ENCODE measurements around the gene ARHGEF38.

Gene ARHGEF38, protein sequence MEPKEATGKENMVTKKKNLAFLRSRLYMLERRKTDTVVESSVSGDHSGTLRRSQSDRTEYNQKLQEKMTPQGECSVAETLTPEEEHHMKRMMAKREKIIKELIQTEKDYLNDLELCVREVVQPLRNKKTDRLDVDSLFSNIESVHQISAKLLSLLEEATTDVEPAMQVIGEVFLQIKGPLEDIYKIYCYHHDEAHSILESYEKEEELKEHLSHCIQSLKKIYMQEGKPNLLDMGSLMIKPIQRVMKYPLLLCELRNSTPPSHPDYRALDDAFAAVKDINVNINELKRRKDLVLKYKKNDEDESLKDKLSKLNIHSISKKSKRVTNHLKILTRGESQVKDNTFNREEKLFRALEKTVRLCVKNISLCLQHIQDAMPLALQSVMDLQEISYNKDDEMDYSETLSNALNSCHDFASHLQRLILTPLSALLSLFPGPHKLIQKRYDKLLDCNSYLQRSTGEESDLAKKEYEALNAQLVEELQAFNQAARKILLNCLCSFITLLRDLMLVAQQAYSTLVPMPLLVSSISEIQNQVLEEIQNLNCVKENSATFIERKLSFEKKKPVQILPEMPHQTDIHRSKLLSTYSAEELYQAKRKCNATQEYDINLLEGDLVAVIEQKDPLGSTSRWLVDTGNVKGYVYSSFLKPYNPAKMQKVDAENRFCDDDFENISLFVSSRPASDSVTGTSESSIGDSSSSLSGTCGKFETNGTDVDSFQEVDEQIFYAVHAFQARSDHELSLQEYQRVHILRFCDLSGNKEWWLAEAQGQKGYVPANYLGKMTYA

GRCh38 chr4:105551965-105552746 is at the start of gene ARHGEF38:
TSS of gene ARHGEF38 (plus strand) at chr4:105552620. CDS start at chr4:105552766, 146 bp downstream.
- DNase-seq: no peak

DNA sequence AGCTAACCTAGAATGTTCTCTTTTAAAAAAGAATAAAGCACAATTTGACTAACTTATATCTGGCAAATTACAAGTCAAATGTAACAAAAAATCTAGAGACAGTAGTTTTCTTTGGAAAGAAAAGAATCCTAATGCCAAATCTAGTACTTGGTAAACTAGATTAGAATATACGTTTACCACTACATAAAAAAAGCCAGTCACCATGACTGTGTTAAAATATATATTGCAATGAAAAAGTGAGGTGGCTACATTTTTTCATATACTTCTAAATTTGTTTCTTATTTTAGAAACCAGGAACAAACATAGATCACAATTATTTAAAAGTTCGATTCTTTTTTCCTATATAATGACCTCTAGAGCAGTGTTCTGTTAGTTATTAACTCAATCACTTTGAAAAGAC is 48.9 kb upstream of the ARHGEF38 start:
- DNase-seq: no peak

- DNase-seq: no peak
Observed at GRCh38 chr4:105504744-105505143, 47.7 kb upstream of the ARHGEF38 start.

DNA sequence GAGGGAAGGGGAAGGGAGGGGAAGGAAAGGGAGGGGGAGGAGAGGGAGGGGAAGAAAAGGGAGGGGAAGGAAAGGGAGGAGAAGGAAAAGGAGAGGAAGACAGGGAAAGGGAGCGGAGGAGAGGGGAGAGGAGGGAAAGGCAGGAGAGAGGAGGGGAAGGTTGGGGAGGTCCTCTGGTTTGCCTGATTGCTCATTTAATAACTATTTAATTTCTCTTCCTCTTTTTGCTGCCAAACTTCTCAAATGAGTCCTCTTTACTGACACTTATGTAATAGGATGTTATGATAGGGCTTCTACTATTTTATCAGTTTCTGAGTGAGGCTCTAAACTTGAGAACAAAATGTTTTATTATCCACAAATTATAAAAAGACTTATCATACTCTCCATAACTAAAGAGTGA is 43.1 kb upstream of the ARHGEF38 start:
- DNase-seq: no peak

- DNase-seq: no peak
Observed at GRCh38 chr4:105509714-105510113, 42.7 kb upstream of the ARHGEF38 start.

- no peak for DNase-seq
Observed at GRCh38 chr4:105510245-105510644, 42.2 kb upstream of the ARHGEF38 start.

DNA sequence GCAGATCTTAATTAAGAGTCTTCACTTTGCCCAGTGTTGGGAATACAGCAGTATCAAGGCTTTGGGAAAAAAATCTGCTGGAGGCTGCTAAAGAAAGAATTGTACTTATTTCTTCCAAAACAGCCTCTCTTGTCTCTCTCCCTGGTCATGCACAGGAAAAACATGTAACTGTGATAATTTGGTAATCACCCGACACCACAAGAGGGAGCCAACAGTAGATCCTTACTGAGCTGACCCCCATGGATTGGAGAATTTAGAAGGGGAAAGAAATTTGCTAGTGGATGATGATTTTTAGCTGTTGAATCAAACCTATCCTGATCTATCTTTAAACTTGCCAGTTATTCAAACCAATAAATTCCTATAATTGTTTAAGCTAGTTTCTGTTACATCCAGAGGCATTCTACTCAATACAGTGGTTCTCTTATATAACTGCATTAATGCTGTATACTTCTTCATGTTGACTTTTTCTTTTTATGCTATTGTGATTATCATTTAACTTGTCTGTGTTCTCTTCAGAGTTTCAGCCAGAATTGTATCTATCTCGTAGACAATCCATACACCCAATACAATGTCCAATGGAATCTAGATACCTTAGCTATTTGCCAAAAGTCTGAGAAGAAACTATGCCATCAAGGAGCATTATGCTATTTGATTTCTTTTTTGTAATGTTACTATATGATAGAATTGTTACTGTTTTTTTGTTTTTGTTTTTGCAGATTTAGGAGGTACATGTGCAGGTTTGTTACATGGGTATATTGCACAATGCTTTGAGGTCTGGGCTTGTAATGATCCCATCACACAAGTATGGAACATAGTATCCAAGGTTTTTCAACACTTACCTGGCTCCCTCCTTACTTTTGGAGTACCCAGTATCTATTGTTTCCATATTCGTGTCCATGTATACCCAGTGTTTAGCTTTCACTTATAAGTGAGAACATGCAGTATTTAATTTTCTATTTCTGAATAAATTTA is 31.3 kb upstream of the ARHGEF38 start:
- DNase-seq: no peak

- DNase-seq: no peak
Observed at GRCh38 chr4:105526656-105527055, 25.8 kb upstream of the ARHGEF38 start.

- no peak for DNase-seq
Observed at GRCh38 chr4:105527081-105527480, 25.3 kb upstream of the ARHGEF38 start.

- no peak for DNase-seq
Observed at GRCh38 chr4:105536601-105537000, 15.8 kb upstream of the ARHGEF38 start.

GRCh38 chr4:105541420-105541819 is 11.0 kb upstream of the ARHGEF38 start:
- no peak for DNase-seq

DNA sequence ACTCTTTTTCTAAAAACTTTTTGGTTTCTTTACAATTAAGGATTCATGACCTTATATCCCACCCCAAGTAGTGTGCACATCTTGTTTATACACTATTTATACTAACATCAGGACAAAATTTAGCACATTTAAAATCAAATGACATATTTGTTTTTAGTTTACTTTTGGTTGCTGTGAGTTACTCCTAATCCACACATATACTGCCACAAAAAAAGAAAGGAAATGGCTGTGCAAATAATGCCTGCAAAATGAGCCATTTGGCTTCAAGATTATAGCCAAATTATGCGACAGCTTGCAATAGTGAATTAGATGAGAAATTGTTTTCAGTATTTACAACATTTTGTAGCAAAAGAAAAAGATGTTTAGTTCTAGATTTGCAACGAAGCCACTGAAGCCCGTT is 10.4 kb upstream of the ARHGEF38 start:
- no peak for DNase-seq

- no peak for DNase-seq
Observed at GRCh38 chr4:105543346-105543745, 9.1 kb upstream of the ARHGEF38 start.

DNA sequence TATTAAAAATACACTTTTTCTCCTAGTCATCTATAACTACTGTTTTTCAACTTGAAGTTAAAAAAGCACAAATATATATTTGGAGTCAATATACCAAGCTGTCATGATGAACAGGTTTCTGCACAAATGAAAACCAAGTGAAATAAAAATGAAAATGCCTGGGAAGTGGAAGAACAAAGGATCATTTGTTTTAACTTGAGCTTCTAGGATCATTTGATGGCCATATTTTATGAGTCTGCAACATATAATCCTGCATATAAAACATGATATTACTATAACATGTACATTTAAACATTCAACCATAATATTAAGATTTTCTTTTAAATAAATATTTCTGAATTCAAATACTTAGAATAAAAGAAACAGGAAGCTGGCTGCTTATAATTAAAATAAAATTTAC is 8.5 kb upstream of the ARHGEF38 start:
- no peak for DNase-seq

GRCh38 chr4:105544520-105545286 is 7.7 kb upstream of the ARHGEF38 start:
- no peak for DNase-seq

DNA sequence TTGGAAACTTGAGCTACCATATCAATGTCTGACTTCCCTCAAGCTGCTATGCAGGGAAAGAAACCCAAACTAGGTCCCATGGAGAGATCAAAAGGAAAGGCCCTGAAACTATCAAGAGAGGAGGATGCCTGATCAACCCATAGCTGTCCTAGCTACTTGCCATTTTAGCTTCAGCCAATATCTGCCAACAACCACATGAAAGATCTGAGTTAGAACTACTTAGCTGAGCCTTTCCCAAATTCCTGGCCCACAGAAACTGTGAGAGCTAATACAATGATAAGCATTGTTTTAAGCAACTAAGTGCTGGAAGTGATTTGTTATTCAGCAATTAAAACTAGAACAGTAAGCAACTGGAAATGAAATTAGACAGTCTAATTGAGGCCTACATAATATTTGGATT is 6.3 kb upstream of the ARHGEF38 start:
- no peak for DNase-seq

DNA sequence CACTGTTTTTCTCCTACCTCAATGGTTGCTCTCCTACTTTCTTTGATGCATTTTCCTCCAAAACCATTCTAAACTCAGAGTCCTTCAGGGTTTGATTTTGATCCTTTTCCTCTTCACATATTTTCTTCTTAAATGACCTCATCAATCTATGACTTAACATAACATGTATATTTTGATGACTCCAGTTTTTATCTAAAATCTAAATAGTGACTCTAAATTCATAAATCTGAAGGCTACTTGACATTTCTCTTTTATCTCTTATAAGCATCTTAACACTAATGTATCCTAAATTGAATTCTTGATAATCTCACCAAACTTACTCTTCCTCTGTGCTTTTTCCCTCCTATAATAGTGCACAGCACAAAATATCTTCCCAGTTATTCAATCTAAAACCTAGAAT is 4.7 kb upstream of the ARHGEF38 start:
- no peak for DNase-seq

DNA sequence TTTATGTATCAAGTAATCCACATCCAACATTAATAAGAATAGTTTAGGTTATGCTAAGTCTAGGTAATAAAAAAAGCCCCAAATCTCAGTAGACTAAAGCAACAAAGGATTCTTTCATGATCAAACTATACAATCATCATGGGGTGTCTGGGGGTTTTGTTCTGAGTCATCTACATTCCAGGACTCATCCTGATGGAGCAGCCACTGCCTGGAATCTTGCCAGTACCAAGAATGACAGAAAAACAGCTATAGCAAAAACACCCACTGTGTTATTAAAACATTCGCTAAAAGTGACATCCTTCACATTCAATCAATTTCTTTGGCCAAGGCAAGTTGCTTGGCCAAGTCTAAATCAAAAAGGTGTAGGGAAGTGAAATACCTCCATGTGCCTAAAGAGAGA is 3.9 kb upstream of the ARHGEF38 start:
- DNase-seq: no peak

DNA sequence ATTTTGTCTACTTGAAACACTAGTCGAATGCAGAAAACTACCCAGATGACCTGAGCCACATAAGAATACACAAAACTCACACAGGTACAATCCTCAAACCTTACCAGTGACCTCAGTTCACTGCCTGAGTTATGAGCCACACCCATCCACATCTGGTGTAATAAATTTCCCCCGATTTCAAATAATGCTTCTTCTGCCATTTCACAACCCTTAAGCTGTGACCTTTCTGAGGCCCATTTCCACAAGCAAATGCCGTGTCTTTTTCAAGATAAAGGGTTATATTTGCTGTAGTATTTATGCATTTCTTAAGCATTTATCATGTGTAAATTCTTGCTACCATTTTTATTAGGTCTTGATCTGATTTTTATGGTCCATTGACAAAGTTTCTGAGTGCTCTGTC is 1.8 kb upstream of the ARHGEF38 start:
- DNase-seq: no peak

GRCh38 chr4:105555409-105555808 is 3.0 kb downstream of the ARHGEF38 start:
- DNase-seq: no peak

- no peak for DNase-seq
Observed at GRCh38 chr4:105556206-105556605, 3.8 kb downstream of the ARHGEF38 start.

Data from stimulated activated CD4-positive, alpha-beta T cell treated with anti-CD3 and anti-CD28 coated beads, Interleukin-4, amount 100 ng/mL, for 1 hour (primary cell).